Calu3 (cell line): ENCODE data around the gene ANKS6. TPM values are rescaled to one million over a fixed set of nuclear protein-coding genes. Genes with fewer than 3 reads are reported as not detected.

Source experiments
- BruUV-seq: library from RNA; stranded (reverse); fragments of 400-500 nt; replicated peaks from 2 replicates; lab custom pipeline; 2021; lab: Mats Ljungman, UMichigan
- CTCF ChIA-PET: fragments of 300-600 bp; sonication (Branson Sonifier 250); formaldehyde crosslinking; loops from one replicate; lab custom pipeline; 2022; ENCODE audit warnings: antibody characterized with exemption; lab: Charles Lee
- DNase-seq: peaks from one replicate; pipeline ENCODE4 v3.0.0; 2022
- H3K27ac Mint-ChIP-seq: one replicate; pipeline ENCODE4 v1.8.0; 2022; ENCODE audit warnings: mixed read lengths; ENCODE audit not compliant: unreplicated experiment
- H3K27me3 Mint-ChIP-seq: one replicate; pipeline ENCODE4 v1.8.0; 2022; ENCODE audit warnings: mixed read lengths; ENCODE audit not compliant: unreplicated experiment
- H3K36me3 Mint-ChIP-seq: one replicate; pipeline ENCODE4 v1.8.0; 2022; ENCODE audit warnings: mild to moderate bottlenecking, moderate library complexity, mixed read lengths; ENCODE audit not compliant: insufficient read depth, unreplicated experiment
- H3K4me1 Mint-ChIP-seq: one replicate; pipeline ENCODE4 v1.8.0; 2022; ENCODE audit warnings: mild to moderate bottlenecking, low read depth, mixed read lengths; ENCODE audit not compliant: unreplicated experiment
- H3K4me3 Mint-ChIP-seq: one replicate; pipeline ENCODE4 v1.8.0; 2022; ENCODE audit warnings: mild to moderate bottlenecking, low read depth, moderate library complexity, mixed read lengths; ENCODE audit not compliant: unreplicated experiment
- H3K9me3 Mint-ChIP-seq: one replicate; pipeline ENCODE4 v1.8.0; 2022; ENCODE audit warnings: low read depth, mixed read lengths; ENCODE audit not compliant: unreplicated experiment
- CTCF ChIP-seq: fragments of 200-600 bp; IDR thresholded peaks from one replicate; pipeline ENCODE4 v1.8.0; 2022; ENCODE audit warnings: antibody characterized with exemption; ENCODE audit not compliant: unreplicated experiment
- intact Hi-C: fragments of 100-400 bp; cut with micrococcal nuclease; formaldehyde crosslinking; loops from one replicate; pipeline ENCODE4 v1.10.0; 2022; ENCODE audit not compliant: unreplicated experiment
- total RNA-seq: library from RNA; stranded (reverse); gene quantifications from 2 replicates; pipeline ENCODE4 v1.2.3, GENCODE V29; 2022

The ANKS6 gene
- total RNA-seq, 1 experiment from 2014 or later = 31.5 TPM

- Mint-ChIP-seq H3K36me3 (peaks cover 8% of the 10 kb centered on the region), H3K4me3 (no peak overlapping the region), H3K27me3 (no peaks in the 10 kb centered on the region), H3K27ac (no peak overlapping the region), H3K4me1 (peaks cover 17% of the 10 kb centered on the region), H3K9me3 (no peaks in the 10 kb centered on the region)
- CTCF ChIA-PET = no interaction called here
- DNase-seq = no peak
- no TSS peak for BruUV-seq
- TF ChIP-seq CTCF = no peak
- intact Hi-C loops = no loop called here
Observed at GRCh38 chr9:98768344-98768743, 28.0 kb downstream of the ANKS6 start.

GRCh38 chr9:98767915-98768314 lies 28.4 kb downstream of the ANKS6 start:
- H3K4me1 Mint-ChIP-seq = peaks cover 17% of the 10 kb centered on the region
- no TSS peak for BruUV-seq
- DNase-seq = no peak
- H3K9me3 Mint-ChIP-seq = no peaks in the 10 kb centered on the region
- no peak overlapping the region for H3K27ac Mint-ChIP-seq
- intact Hi-C loops = no loop called here
- H3K36me3 Mint-ChIP-seq = peaks cover 5% of the 10 kb centered on the region
- CTCF ChIA-PET = no interaction called here
- no peak overlapping the region for H3K4me3 Mint-ChIP-seq
- no peak for TF ChIP-seq CTCF
- H3K27me3 Mint-ChIP-seq = no peaks in the 10 kb centered on the region

GRCh38 chr9:98767196-98767595 lies 29.2 kb downstream of the ANKS6 start:
- Mint-ChIP-seq H3K36me3 (no peaks in the 10 kb centered on the region), H3K9me3 (no peaks in the 10 kb centered on the region), H3K4me1 (peaks cover 17% of the 10 kb centered on the region), H3K27me3 (no peaks in the 10 kb centered on the region), H3K4me3 (no peak overlapping the region), H3K27ac (no peak overlapping the region)
- BruUV-seq = no TSS peak
- intact Hi-C loops = no loop called here
- no peak for TF ChIP-seq CTCF
- CTCF ChIA-PET = no interaction called here
- no peak for DNase-seq

- TF ChIP-seq CTCF = no peak
- CTCF ChIA-PET = no interaction called here
- no peaks in the 10 kb centered on the region for H3K27me3 Mint-ChIP-seq
- no peak overlapping the region for H3K4me3 Mint-ChIP-seq
- H3K36me3 Mint-ChIP-seq = no peaks in the 10 kb centered on the region
- intact Hi-C loops = no loop called here
- no peaks in the 10 kb centered on the region for H3K9me3 Mint-ChIP-seq
- no peak overlapping the region for H3K27ac Mint-ChIP-seq
- no peak for DNase-seq
- no TSS peak for BruUV-seq
- peaks cover 17% of the 10 kb centered on the region for H3K4me1 Mint-ChIP-seq
Observed at GRCh38 chr9:98766586-98766985, 29.8 kb downstream of the ANKS6 start.
